SJCRH30 (cell line): ENCODE measurements around the gene KRTCAP2. TPM values are rescaled to one million over a fixed set of nuclear protein-coding genes. Genes with fewer than 3 reads are reported as not detected.

Experiments used
- DNase-seq, 2 experiments: peaks; one replicate each; pipeline ENCODE4 v3.0.0-alpha.2; 2015 to 2020
- H3K27ac ChIP-seq: fragments of 250-450 bp; sonication (Bioruptor Pico); 2 replicates; pipeline ENCODE4 v1.5.1; 2020; ENCODE audit warnings: mild to moderate bottlenecking, moderate library complexity
- H3K27me3 ChIP-seq: fragments of 250-450 bp; sonication (Bioruptor Pico); 2 replicates; pipeline ENCODE4 v1.5.1; 2020; ENCODE audit warnings: mild to moderate bottlenecking, moderate library complexity
- H3K36me3 ChIP-seq: fragments of 250-450 bp; sonication (Bioruptor Pico); 2 replicates; pipeline ENCODE4 v1.5.1; 2020; ENCODE audit warnings: mild to moderate bottlenecking, moderate library complexity
- H3K4me1 ChIP-seq: fragments of 250-450 bp; sonication (Bioruptor Pico); 2 replicates; pipeline ENCODE4 v1.5.1; 2020; ENCODE audit warnings: mild to moderate bottlenecking, moderate library complexity
- H3K4me3 ChIP-seq: fragments of 250-450 bp; sonication (Bioruptor Pico); 2 replicates; pipeline ENCODE4 v1.5.1; 2020; ENCODE audit warnings: mild to moderate bottlenecking, moderate library complexity
- H3K9me3 ChIP-seq: fragments of 250-450 bp; sonication (Bioruptor Pico); replicated peaks from 2 replicates; pipeline ENCODE4 v1.5.1; 2020; ENCODE audit warnings: mild to moderate bottlenecking, moderate library complexity
- total RNA-seq: library from RNA; depleted of rRNA; stranded (reverse); fragments of >200 nt; shearing (Covaris generic); gene quantifications from 2 replicates; pipeline ENCODE4 v1.2.3, GENCODE V29; 2014

Gene KRTCAP2
- total RNA-seq, 1 experiment from 2014 or later: 90.9 TPM

GRCh38 chr1:155181371-155182051, 8.4 kb upstream of the KRTCAP2 start:
- H3K9me3 ChIP-seq: no peaks in the 10 kb centered on the region
- H3K4me3 ChIP-seq: no peak overlapping the region
- no peak for DNase-seq
- H3K36me3 ChIP-seq: no peaks in the 10 kb centered on the region
- H3K4me1 ChIP-seq: peaks cover 3% of the 10 kb centered on the region; the same call in 1 of the 2 replicates
- no peak overlapping the region for H3K27ac ChIP-seq
- no peaks in the 10 kb centered on the region for H3K27me3 ChIP-seq

GRCh38 chr1:155179112-155180031, 6.3 kb upstream of the KRTCAP2 start:
- Histone ChIP-seq H3K27me3 (no peaks in the 10 kb centered on the region), H3K36me3 (no peaks in the 10 kb centered on the region), H3K4me1 (no peaks in the 10 kb centered on the region), H3K9me3 (no peaks in the 10 kb centered on the region), H3K4me3 (no peak overlapping the region), H3K27ac (no peak overlapping the region)
- DNase-seq: no peak

- Histone ChIP-seq H3K9me3 (no peaks in the 10 kb centered on the region), H3K36me3 (no peaks in the 10 kb centered on the region), H3K27ac (no peak overlapping the region), H3K4me1 (peaks cover under 1% of the 10 kb centered on the region), H3K27me3 (no peaks in the 10 kb centered on the region), H3K4me3 (no peak overlapping the region)
- no peak for DNase-seq
Measured at GRCh38 chr1:155178441-155179111, 5.5 kb upstream of the KRTCAP2 start.

- H3K27me3 ChIP-seq: no peaks in the 10 kb centered on the region
- H3K9me3 ChIP-seq: no peaks in the 10 kb centered on the region
- no peak overlapping the region for H3K27ac ChIP-seq
- no peak for DNase-seq
- no peaks in the 10 kb centered on the region for H3K36me3 ChIP-seq
- peaks cover 3% of the 10 kb centered on the region for H3K4me1 ChIP-seq
- no peak overlapping the region for H3K4me3 ChIP-seq
Measured at GRCh38 chr1:155177918-155178281, 4.8 kb upstream of the KRTCAP2 start.

GRCh38 chr1:155177192-155177917, 4.3 kb upstream of the KRTCAP2 start:
- no peaks in the 10 kb centered on the region for H3K27me3 ChIP-seq
- no peak overlapping the region for H3K4me3 ChIP-seq
- H3K27ac ChIP-seq: no peak overlapping the region
- peaks cover 3% of the 10 kb centered on the region for H3K4me1 ChIP-seq
- no peaks in the 10 kb centered on the region for H3K36me3 ChIP-seq
- DNase-seq: no peak
- no peaks in the 10 kb centered on the region for H3K9me3 ChIP-seq

- peak; percentile 64 to 80 for DNase-seq
- no peaks in the 10 kb centered on the region for H3K36me3 ChIP-seq
- H3K4me3 ChIP-seq: no peak overlapping the region
- no peaks in the 10 kb centered on the region for H3K9me3 ChIP-seq
- H3K27ac ChIP-seq: no peak overlapping the region
- H3K4me1 ChIP-seq: peaks cover 9% of the 10 kb centered on the region
- H3K27me3 ChIP-seq: no peaks in the 10 kb centered on the region
Measured at GRCh38 chr1:155176544-155177071, 3.5 kb upstream of the KRTCAP2 start.

GRCh38 chr1:155175927-155176371, 2.8 kb upstream of the KRTCAP2 start:
- no peaks in the 10 kb centered on the region for H3K27me3 ChIP-seq
- no peak overlapping the region for H3K4me3 ChIP-seq
- no peaks in the 10 kb centered on the region for H3K9me3 ChIP-seq
- H3K27ac ChIP-seq: no peak overlapping the region
- DNase-seq: no peak
- H3K36me3 ChIP-seq: no peaks in the 10 kb centered on the region
- H3K4me1 ChIP-seq: peaks cover 9% of the 10 kb centered on the region

- DNase-seq: no peak
- Histone ChIP-seq H3K9me3 (no peaks in the 10 kb centered on the region), H3K27me3 (no peaks in the 10 kb centered on the region), H3K27ac (no peak overlapping the region), H3K4me3 (no peak overlapping the region), H3K4me1 (peaks cover 9% of the 10 kb centered on the region), H3K36me3 (no peaks in the 10 kb centered on the region)
Measured at GRCh38 chr1:155175281-155175926, 2.3 kb upstream of the KRTCAP2 start.

- Histone ChIP-seq H3K27ac (no peak overlapping the region), H3K4me3 (peak overlapping the region; percentile 91)
- peak; percentile 57 to 68 for DNase-seq
Measured at GRCh38 chr1:155174324-155175280, 1.5 kb upstream of the KRTCAP2 start.

GRCh38 chr1:155173478-155174323, 597 bp upstream of the KRTCAP2 start, which contains the start of gene TRIM46:
Gene TRIM46, plus strand, starts transcription at chr1:155173849. Its CDS starts 118 bp downstream, at chr1:155173967.
- no peaks in the 10 kb centered on the region for H3K27me3 ChIP-seq
- peak; percentile 57 to 69 for DNase-seq
- no peaks in the 10 kb centered on the region for H3K9me3 ChIP-seq

More at GRCh38 chr1:155174324-155175280, 1.5 kb upstream of the KRTCAP2 start:
- no peaks in the 10 kb centered on the region for H3K36me3 ChIP-seq
- H3K27me3 ChIP-seq: no peaks in the 10 kb centered on the region
- H3K9me3 ChIP-seq: no peaks in the 10 kb centered on the region
- H3K4me1 ChIP-seq: peaks cover 9% of the 10 kb centered on the region

GRCh38 chr1:155171836-155172731, 1.0 kb downstream of the KRTCAP2 start:
- DNase-seq: no peak
- H3K27ac ChIP-seq: peak overlapping the region; percentile 66; the same call in 1 of the 2 replicates
- H3K36me3 ChIP-seq: no peaks in the 10 kb centered on the region
- H3K4me3 ChIP-seq: peak overlapping the region; percentile 91
- H3K27me3 ChIP-seq: no peaks in the 10 kb centered on the region
- peaks cover 11% of the 10 kb centered on the region for H3K4me1 ChIP-seq
- H3K9me3 ChIP-seq: no peaks in the 10 kb centered on the region

More at GRCh38 chr1:155173478-155174323, 597 bp upstream of the KRTCAP2 start, which contains the start of gene TRIM46:
- H3K4me1 ChIP-seq: peaks cover 9% of the 10 kb centered on the region
- peak within 1 kb of the TSS; percentile 66 for H3K27ac ChIP-seq
- peak within 1 kb of the TSS; percentile 91 for H3K4me3 ChIP-seq
- H3K36me3 ChIP-seq: no peaks in the 10 kb centered on the region
